Neural progenitor cell (in vitro differentiated cells): ENCODE measurements around the gene KTI12. TPM values are rescaled to one million over a fixed set of nuclear protein-coding genes. Genes with fewer than 3 reads are reported as not detected.

Experiments
- DNase-seq: peaks from one replicate; pipeline ENCODE4 v3.0.0-alpha.2; 2016; ENCODE audit warnings: low spot score
- H2AFZ ChIP-seq: fragments of 200-600 bp; sonication (generic); replicated peaks from 2 replicates; pipeline ENCODE4 v1.6.1; 2016; ENCODE audit warnings: antibody characterized with exemption
- H3F3A ChIP-seq: fragments of 200-600 bp; sonication (generic); 2 replicates; pipeline ENCODE4 v1.6.1; 2016; ENCODE audit warnings: antibody characterized with exemption, low read depth
- H3K27ac ChIP-seq: fragments of 200-600 bp; sonication (generic); 2 replicates; pipeline ENCODE4 v1.5.1; 2016; ENCODE audit warnings: mild to moderate bottlenecking
- H3K27me3 ChIP-seq: fragments of 200-600 bp; sonication (generic); 2 replicates; pipeline ENCODE4 v1.6.1; 2016; ENCODE audit warnings: mild to moderate bottlenecking, moderate library complexity
- H3K36me3 ChIP-seq: fragments of 200-600 bp; sonication (generic); 2 replicates; pipeline ENCODE4 v1.5.1; 2016
- H3K4me1 ChIP-seq: fragments of 200-600 bp; sonication (generic); 2 replicates; pipeline ENCODE4 v1.6.1; 2016; ENCODE audit warnings: mixed run types
- H3K4me2 ChIP-seq: fragments of 200-600 bp; sonication (generic); 2 replicates; pipeline ENCODE4 v1.6.1; 2016
- H3K4me3 ChIP-seq: fragments of 200-600 bp; sonication (generic); 2 replicates; pipeline ENCODE4 v1.5.1; 2016
- H3K79me2 ChIP-seq: fragments of 200-600 bp; sonication (generic); 2 replicates; pipeline ENCODE4 v1.6.1; 2016; ENCODE audit warnings: low read depth
- H3K9ac ChIP-seq: fragments of 200-600 bp; sonication (generic); 2 replicates; pipeline ENCODE4 v1.6.1; 2016
- H3K9me3 ChIP-seq: fragments of 200-600 bp; sonication (generic); 2 replicates; pipeline ENCODE4 v1.5.1; 2016; ENCODE audit warnings: low read depth
- H4K20me1 ChIP-seq: fragments of 200-600 bp; sonication (generic); 2 replicates; pipeline ENCODE4 v1.6.1; 2016; ENCODE audit warnings: low read depth
- H3K27ac Mint-ChIP-seq: 3 replicates; pipeline ENCODE4 v1.8.0; 2021; ENCODE audit warnings: mixed read lengths
- H3K27me3 Mint-ChIP-seq: 2 replicates; pipeline ENCODE4 v1.8.0; 2022; ENCODE audit warnings: low read depth, mild to moderate bottlenecking, inconsistent platforms, moderate library complexity, mixed read lengths; ENCODE audit not compliant: insufficient read depth
- H3K36me3 Mint-ChIP-seq: 3 replicates; pipeline ENCODE4 v1.8.0; 2021; ENCODE audit warnings: mixed read lengths
- H3K4me1 Mint-ChIP-seq: 3 replicates; pipeline ENCODE4 v1.8.0; 2021; ENCODE audit warnings: mixed read lengths
- H3K4me3 Mint-ChIP-seq: 3 replicates; pipeline ENCODE4 v1.8.0; 2021; ENCODE audit warnings: mild to moderate bottlenecking, moderate library complexity, mixed read lengths
- H3K9me3 Mint-ChIP-seq: 3 replicates; pipeline ENCODE4 v1.8.0; 2020; ENCODE audit warnings: mixed read lengths
- CTCF ChIP-seq: fragments of 200-600 bp; sonication (generic); IDR thresholded peaks from 2 replicates; pipeline ENCODE4 v1.5.1; 2017; ENCODE audit warnings: antibody characterized with exemption, mild to moderate bottlenecking
- EZH2 ChIP-seq: fragments of 200-600 bp; sonication (generic); IDR thresholded peaks from 2 replicates; pipeline ENCODE4 v1.6.1; 2017; ENCODE audit warnings: antibody characterized with exemption, mild to moderate bottlenecking, moderate library complexity
- EZH2phosphoT487 ChIP-seq: fragments of 200-600 bp; sonication (generic); IDR thresholded peaks from 2 replicates; pipeline ENCODE4 v1.6.1; 2017; ENCODE audit warnings: antibody characterized with exemption
- small RNA-seq: library from RNA; depleted of rRNA; stranded (forward); fragments of <200 nt; gene quantifications from one replicate; pipeline ENCODE3, GENCODE V24; 2015
- total RNA-seq: library from RNA; depleted of rRNA; stranded (reverse); fragments of >200 nt; gene quantifications from 2 replicates; pipeline ENCODE4 v1.2.3, GENCODE V29; 2015; ENCODE audit warnings: low replicate concordance

KTI12 gene
- total RNA-seq, 1 donor from 2014 or later = 3.5 TPM

GRCh38 chr1:51988254-51988653 is 45.4 kb downstream of the KTI12 start:
- no peaks in the 10 kb centered on the region for H3K9me3 ChIP-seq
- peaks cover 19% of the 10 kb centered on the region for H3F3A ChIP-seq
- Mint-ChIP-seq H3K27me3 (peaks cover 22% of the 10 kb centered on the region), H3K36me3 (peaks cover 4% of the 10 kb centered on the region), H3K4me1 (peaks cover 19% of the 10 kb centered on the region), H3K9me3 (no peaks in the 10 kb centered on the region), H3K4me3 (peak overlapping the region; percentile 51), H3K27ac (no peak overlapping the region)
- no peak for DNase-seq
- H3K4me3 ChIP-seq = no peak overlapping the region
- no peak overlapping the region for H2AFZ ChIP-seq
- no peaks in the 10 kb centered on the region for H3K4me1 ChIP-seq
- no peak overlapping the region for H3K4me2 ChIP-seq
- no peak overlapping the region for H3K27ac ChIP-seq
- TF ChIP-seq EZH2phosphoT487 (no peak), CTCF (no peak), EZH2 (no peak)
- peaks cover 13% of the 10 kb centered on the region for H3K27me3 ChIP-seq
- no peaks in the 10 kb centered on the region for H3K36me3 ChIP-seq
- peaks cover 26% of the 10 kb centered on the region for H3K79me2 ChIP-seq
- H4K20me1 ChIP-seq = no peaks in the 10 kb centered on the region
- H3K9ac ChIP-seq = no peak overlapping the region

- Histone ChIP-seq H4K20me1 (no peaks in the 10 kb centered on the region), H3K36me3 (no peaks in the 10 kb centered on the region), H3F3A (peaks cover 19% of the 10 kb centered on the region), H3K27ac (no peak overlapping the region), H2AFZ (no peak overlapping the region), H3K9me3 (no peaks in the 10 kb centered on the region), H3K4me1 (no peaks in the 10 kb centered on the region), H3K27me3 (peaks cover 6% of the 10 kb centered on the region), H3K9ac (no peak overlapping the region), H3K4me2 (no peak overlapping the region), H3K79me2 (peaks cover 28% of the 10 kb centered on the region), H3K4me3 (no peak overlapping the region)
- H3K4me3 Mint-ChIP-seq = no peak overlapping the region
- TF ChIP-seq EZH2 (no peak), EZH2phosphoT487 (no peak), CTCF (no peak)
- H3K9me3 Mint-ChIP-seq = no peaks in the 10 kb centered on the region
- DNase-seq = no peak
- peaks cover 19% of the 10 kb centered on the region for H3K4me1 Mint-ChIP-seq
- no peak overlapping the region for H3K27ac Mint-ChIP-seq
- peaks cover 20% of the 10 kb centered on the region for H3K27me3 Mint-ChIP-seq
- peaks cover 4% of the 10 kb centered on the region for H3K36me3 Mint-ChIP-seq
These were observed 46.9 kb downstream of the KTI12 start for GRCh38 chr1:51986718-51987117.

- Mint-ChIP-seq H3K27ac (no peak overlapping the region), H3K9me3 (no peaks in the 10 kb centered on the region), H3K4me1 (peaks cover 5% of the 10 kb centered on the region), H3K27me3 (peaks cover 4% of the 10 kb centered on the region), H3K4me3 (no peak overlapping the region), H3K36me3 (no peaks in the 10 kb centered on the region)
- Histone ChIP-seq H4K20me1 (no peaks in the 10 kb centered on the region), H3K27me3 (no peaks in the 10 kb centered on the region), H3K4me2 (no peak overlapping the region), H3F3A (peaks cover 7% of the 10 kb centered on the region), H3K36me3 (no peaks in the 10 kb centered on the region), H3K27ac (no peak overlapping the region), H2AFZ (no peak overlapping the region), H3K4me1 (no peaks in the 10 kb centered on the region), H3K4me3 (no peak overlapping the region), H3K79me2 (peaks cover 10% of the 10 kb centered on the region), H3K9me3 (no peaks in the 10 kb centered on the region), H3K9ac (no peak overlapping the region)
- no peak for DNase-seq
- TF ChIP-seq CTCF = no peak
- no peak for TF ChIP-seq EZH2phosphoT487
- no peak for TF ChIP-seq EZH2
These were observed 51.4 kb downstream of the KTI12 start for GRCh38 chr1:51982161-51982560.

Small RNA genes within 50 kb of the gene (small RNA-seq; reads per million reads assigned to genes)
- not detected for gene RN7SL290P

Other genes starting within 250 kb of the KTI12 start
- gene NRDC, start 155.1 kb downstream of the KTI12 start, total RNA-seq = 98.4 and 141 TPM in 2 replicates
- gene RAB3B, start 43.1 kb downstream of the KTI12 start, total RNA-seq = 19.3 and 20.4 TPM in 2 replicates
- 64.5 and 75.3 TPM in 2 replicates for gene TXNDC12, start 21.4 kb upstream of the KTI12 start, total RNA-seq
- 174 and 288 TPM in 2 replicates for gene BTF3L4, start 22.5 kb upstream of the KTI12 start, total RNA-seq
- gene ZFYVE9, start 108.3 kb upstream of the KTI12 start, total RNA-seq = 32.9 and 42.7 TPM in 2 replicates